Activated T-cell treated with anti-CD3 and anti-CD28 coated beads for 24 hours (primary cell): ENCODE results near the gene CD320.
"Not testable (repeated sequence)": the region's sequence is repeated elsewhere in the genome, so short reads cannot be mapped to it uniquely, and the experiment has no call there.

Experiments
- DNase-seq: peaks from one replicate; pipeline ENCODE4 v3.0.0-alpha.2; 2020; ENCODE audit warnings: low read depth

CD320 gene

GRCh38 chr19:8333767-8334457 lies 25.8 kb upstream of the CD320 start:
- DNase-seq = no peak

- DNase-seq = no peak
Observed at GRCh38 chr19:8332976-8333766, 25.0 kb upstream of the CD320 start.

- DNase-seq = no peak
Observed at GRCh38 chr19:8331263-8331845, 23.2 kb upstream of the CD320 start.

GRCh38 chr19:8329996-8330395 lies 21.8 kb upstream of the CD320 start:
- DNase-seq = no peak

- no peak for DNase-seq
Observed at GRCh38 chr19:8325454-8325853, 17.3 kb upstream of the CD320 start.

GRCh38 chr19:8324186-8325050 lies 16.3 kb upstream of the CD320 start:
- DNase-seq = no peak

GRCh38 chr19:8323781-8324185 lies 15.6 kb upstream of the CD320 start:
- DNase-seq = no peak

GRCh38 chr19:8322638-8322997 lies 14.5 kb upstream of the CD320 start:
- no peak for DNase-seq

GRCh38 chr19:8321986-8322637 lies 14.0 kb upstream of the CD320 start:
- DNase-seq = no peak

- peak; percentile 95 for DNase-seq
Observed at GRCh38 chr19:8321067-8321985, 13.2 kb upstream of the CD320 start, which contains the start of the genes NDUFA7 and RPS28. TSS of gene NDUFA7 (minus strand) at chr19:8321375. CDS start at chr19:8321358, 17 bp downstream. TSS of gene RPS28 (plus strand) at chr19:8321496. CDS start at chr19:8321531, 35 bp downstream.

- DNase-seq = no peak
Observed at GRCh38 chr19:8320564-8321066, 12.5 kb upstream of the CD320 start.

- no peak for DNase-seq
Observed at GRCh38 chr19:8319807-8320520, 11.8 kb upstream of the CD320 start.

GRCh38 chr19:8318835-8319234 lies 10.7 kb upstream of the CD320 start:
- not testable (repeated sequence) for DNase-seq

- no peak for DNase-seq
Observed at GRCh38 chr19:8316351-8317125, 8.4 kb upstream of the CD320 start.

GRCh38 chr19:8314981-8315640 lies 7.0 kb upstream of the CD320 start:
- DNase-seq = not testable (repeated sequence)

- DNase-seq = no peak
Observed at GRCh38 chr19:8311461-8312260, 3.5 kb upstream of the CD320 start.

- DNase-seq = no peak
Observed at GRCh38 chr19:8310342-8311055, 2.3 kb upstream of the CD320 start.
